Hematopoietic multipotent progenitor cell treated with erythropoietin and hydrocortisone succinate and interleukin-3 and kit ligand, for 15 days (in vitro differentiated cells): ENCODE measurements around the gene PSMG3.
"Not testable (repeated sequence)": the region's sequence is repeated elsewhere in the genome, so short reads cannot be mapped to it uniquely, and the experiment has no call there.

Experiments
- DNase-seq: peaks from one replicate; pipeline ENCODE4 v3.0.0-alpha.2; 2015; ENCODE audit warnings: low spot score

PSMG3 gene

DNA sequence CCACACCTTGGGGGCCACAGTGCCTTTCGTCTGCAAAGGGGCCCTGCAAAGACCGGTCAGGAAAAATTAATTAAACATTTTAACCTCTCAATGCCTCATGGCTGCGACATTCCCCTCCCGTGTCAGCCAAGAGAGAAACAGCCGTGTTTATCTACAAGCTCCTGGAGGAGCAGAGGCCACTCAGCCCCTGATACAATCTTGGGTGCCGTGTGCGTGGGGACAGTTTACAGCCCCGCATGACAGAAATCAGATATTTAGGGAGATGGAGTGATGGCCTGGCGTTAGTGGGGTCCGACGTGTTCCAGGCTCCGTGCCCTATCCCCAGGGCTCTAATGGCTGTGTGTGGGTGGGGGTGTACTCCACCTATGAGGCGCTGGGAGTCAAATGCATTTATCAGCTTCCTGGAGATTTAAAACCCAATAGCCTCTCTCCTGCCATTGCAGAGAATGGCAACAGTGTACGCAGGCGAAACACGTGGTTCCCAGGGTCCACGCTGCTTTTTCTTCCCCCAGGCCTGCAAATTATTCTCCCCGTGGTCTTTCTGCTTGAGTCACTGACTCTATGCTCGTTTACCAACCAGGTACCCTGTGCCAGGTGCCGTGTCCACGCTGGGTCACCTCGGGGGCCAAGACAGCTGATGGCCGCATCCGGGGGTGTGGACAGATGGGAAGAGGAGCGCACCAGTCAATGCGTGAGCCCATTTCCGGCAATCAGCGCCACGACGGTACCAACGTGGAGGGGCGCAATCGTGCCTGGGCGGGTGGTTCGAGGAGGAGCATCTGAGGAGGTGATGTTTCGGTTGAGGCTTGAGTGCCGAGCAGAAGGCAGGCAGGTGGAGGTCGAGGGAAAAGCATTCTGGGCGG is 26.6 kb upstream of the PSMG3 start:
- DNase-seq = no peak

DNA sequence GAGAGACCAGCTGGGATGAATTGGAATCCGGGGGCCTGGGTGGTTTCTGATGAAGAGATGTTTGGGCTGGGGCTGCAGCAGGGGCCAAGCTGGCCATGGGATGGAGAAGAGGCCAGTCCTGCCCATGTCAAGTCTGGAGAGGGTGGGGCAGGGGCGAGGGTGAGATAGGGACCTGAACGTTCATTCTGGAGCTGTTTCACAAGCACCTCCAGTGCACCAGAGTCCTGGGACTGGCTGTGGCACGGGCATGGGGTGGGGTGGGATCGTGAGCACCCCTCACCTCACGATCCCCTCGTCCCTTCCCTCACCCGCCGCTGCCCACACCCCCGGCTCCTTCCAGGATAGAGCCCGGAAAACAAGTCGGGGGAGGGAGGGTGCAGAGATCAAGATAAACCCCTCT is 25.8 kb upstream of the PSMG3 start:
- DNase-seq = no peak

DNA sequence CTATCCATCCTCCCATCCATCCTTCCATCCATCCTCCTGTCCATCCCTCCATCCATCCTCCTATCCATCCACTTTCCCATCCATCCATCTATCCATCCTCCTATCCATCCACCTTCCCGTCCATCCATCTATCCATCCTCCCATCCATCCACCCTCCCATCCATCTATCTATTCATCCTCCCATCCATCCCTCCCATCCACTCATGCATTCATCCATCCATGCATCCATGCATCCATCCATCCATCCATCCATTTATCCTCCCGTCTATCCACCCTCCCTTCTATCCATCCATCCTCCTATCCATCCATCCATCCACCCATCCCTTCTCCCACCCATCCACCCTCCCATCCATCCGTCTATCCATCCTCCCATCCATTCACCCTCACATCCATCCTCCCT is 25.2 kb upstream of the PSMG3 start:
- no peak for DNase-seq

DNA sequence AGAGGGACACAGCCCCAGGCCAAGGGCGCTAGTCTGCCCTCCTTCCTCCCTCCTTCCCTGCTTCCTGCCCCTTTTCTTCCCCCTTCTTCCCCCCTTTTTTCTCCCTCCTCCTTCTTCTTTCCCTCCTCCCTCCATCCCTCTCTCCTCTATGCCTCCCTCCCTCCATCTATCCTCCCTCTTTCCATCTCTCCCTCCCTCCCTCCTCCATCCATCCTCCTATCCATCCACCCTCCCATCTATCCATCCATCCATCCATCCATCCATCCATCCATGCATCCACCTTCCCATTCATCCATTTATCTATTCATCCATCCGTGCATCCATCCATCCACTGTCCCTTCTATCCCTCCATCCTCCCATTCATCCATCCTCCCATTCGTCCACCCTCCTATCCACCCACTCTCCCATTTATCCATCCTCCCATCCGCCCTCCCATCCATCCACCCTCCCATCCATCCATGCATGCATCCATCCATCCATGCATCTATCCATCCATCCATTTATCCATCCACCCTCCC is 24.1 kb upstream of the PSMG3 start:
- no peak for DNase-seq

DNA sequence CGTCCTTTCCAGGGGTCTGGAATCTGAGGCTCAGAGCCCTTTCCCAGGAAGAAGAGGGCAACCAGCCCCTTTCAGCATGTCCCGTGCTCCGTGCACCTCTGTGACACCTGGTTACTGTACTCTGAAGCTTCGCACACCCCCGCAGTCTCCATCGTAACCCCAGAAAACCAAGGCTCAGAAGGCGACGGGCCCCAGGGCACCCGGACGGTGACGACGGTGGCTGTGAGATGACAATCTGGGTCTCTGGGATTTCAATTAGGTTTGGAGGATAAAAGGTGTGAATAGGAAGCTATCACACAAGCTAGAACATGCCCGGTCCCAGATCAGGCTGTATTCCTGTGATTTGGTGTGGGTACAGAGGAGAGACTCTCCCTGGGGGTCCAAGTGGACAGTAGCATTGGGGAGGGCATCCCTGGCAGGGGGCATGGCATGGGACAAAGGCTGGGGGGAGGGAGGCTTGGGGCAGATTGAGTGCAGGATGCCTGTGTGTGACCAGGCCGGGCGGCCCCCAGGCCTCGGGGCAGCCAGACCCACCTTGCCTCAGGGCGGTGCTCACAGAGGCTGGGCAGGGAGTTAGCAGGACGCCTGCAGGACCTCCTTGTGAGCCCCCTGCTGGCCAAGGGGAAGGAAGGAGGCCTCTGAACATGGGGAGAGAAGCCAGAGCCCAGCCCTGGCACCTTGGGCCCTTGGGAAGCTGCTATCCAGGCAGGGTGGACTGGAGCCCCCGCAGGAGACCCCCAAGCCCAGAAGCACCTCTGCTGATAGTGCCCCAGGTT is 23.4 kb upstream of the PSMG3 start:
- peak; percentile 30 for DNase-seq

DNA sequence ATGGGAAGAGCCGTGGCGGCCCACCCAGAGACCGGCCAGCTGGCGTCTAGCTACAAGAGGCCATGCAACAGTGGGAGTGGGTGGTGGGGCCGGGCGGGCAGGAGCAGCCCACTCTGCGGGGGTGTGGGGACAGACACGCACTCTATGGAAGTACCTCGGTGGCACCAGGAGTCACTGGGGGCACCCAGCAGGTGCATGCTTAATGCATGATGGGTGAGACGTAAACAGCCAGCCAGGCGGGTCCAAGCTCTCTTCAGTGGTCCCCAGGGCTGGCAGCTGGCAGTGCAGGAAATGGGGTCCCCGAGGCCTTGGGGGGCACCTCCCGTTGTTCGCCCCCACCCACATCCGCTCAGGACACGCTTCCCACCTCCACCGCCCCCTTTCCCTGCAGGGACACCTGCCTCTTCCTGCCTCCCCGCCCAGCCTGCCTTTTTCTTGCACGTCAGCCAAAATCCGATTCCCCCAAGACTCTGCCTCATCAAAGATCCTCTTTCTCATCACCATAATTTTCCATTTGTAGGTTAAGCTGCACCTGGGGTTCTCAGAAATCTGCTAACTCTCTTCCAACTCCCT is 22.6 kb upstream of the PSMG3 start:
- no peak for DNase-seq

DNA sequence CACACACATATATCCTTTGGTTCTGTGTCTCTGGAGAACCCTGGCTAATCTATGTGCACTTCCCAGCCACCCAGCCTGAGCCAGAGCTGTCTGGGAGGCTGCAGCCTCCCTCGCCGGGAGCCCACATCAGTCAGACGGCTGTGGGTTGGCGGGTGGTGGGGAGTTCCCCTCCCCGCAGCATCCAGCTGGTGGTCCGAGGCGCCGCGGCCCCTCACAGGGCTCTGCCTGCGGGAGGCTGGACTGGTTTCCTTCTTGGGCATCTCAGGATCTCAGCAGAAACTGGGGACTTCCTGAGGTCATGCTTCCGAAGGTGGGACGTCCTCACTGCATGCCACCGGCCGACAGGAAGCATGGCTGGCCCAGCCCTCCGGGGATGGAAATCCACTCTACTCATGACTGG is 22.0 kb upstream of the PSMG3 start:
- DNase-seq = no peak

DNA sequence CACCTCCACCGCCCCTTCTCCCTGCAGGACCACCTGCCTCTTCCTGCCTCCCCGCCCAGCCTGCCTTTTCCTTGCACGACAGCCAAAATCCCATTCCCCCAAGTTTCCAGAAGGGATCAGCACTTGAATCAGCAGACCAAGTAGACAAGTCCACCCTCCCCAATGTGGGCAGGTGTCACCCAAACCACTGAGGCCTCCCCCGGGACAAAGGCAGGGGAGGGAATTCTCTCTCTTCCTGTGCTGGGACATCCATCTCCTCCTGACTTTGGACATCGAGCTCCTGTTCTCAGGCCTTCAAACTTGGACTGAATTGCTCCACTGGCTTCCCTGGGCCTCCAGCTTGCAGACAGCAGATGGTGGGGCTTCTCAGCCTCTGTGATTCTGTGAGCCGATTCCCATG is 21.6 kb upstream of the PSMG3 start:
- DNase-seq = no peak

DNA sequence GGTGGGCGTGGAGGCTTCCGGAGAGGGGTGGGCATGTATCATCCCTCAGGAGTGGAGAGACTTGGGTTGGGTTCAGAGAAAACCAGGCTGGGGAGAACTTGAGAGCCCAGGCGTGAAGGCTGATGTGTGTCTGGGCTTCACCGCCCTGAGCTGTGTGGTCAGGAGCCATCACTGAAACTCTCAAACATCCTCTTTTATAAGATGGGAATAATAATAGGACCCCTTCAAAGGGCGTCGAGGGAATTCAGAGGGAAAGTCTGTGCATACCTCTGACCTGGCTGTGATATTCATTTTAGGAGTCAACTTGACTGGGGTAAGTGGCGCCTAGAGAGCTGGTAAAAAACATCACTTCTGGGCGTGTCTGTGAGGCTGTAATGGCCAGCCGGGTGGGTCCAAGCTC is 21.1 kb upstream of the PSMG3 start:
- DNase-seq = no peak

DNA sequence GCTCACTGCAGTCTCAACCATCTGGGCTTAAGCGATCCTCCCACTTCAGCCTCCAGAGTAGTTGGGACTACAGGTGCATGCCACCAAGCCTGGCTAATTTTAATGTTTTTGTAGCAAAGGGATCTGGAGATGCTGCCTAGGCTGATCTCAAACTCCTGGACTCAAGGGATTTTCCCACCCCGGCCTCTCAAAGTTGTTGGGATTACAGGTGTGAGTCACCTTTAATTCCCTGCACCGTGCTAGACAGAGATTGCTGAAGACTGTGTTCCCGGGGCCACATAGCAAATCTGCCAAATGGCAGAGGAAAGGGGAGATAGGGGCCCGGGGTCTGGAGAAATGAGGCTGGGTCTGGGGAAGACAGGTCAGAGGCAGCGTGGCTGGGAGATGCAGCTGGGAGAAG is 20.6 kb upstream of the PSMG3 start:
- no peak for DNase-seq

DNA sequence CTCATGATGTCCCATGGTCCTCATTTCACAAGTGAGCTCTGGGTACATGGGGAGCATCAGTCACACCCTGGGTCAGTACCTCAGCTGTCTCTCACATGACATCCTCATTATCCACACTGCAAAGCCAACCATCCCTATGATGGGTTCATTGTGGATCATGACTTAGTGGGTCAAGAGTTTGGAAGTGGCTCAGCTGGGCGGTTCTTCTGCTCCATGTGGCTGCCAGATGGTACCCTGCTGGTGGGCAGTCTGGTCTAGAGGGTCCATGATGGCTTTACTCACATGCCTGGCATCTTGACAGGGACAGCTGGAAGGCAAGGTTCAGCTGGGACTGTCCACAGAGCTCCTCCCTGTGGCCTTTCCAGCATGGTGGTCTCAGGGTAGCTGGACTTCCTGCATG is 19.1 kb upstream of the PSMG3 start:
- no peak for DNase-seq

DNA sequence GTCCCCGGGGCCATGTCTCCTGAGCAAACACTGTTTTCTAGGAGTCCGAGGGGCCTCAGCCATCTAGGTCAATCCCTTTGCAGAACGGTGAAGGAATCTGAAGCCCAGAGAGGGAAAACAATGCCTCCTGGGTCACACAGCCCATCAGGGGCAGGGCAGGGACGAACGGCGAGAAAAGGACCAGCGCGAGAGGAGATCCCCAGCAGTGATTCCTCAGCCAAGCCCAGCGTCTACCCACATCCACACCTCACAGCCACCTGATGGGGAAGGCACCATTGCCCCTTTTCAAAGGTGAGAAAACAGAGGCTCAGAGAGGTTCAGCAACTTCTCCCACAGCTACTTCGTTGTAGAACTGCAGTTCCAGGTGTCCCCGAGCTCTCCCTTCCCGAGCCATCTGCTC is 17.9 kb upstream of the PSMG3 start:
- no peak for DNase-seq

DNA sequence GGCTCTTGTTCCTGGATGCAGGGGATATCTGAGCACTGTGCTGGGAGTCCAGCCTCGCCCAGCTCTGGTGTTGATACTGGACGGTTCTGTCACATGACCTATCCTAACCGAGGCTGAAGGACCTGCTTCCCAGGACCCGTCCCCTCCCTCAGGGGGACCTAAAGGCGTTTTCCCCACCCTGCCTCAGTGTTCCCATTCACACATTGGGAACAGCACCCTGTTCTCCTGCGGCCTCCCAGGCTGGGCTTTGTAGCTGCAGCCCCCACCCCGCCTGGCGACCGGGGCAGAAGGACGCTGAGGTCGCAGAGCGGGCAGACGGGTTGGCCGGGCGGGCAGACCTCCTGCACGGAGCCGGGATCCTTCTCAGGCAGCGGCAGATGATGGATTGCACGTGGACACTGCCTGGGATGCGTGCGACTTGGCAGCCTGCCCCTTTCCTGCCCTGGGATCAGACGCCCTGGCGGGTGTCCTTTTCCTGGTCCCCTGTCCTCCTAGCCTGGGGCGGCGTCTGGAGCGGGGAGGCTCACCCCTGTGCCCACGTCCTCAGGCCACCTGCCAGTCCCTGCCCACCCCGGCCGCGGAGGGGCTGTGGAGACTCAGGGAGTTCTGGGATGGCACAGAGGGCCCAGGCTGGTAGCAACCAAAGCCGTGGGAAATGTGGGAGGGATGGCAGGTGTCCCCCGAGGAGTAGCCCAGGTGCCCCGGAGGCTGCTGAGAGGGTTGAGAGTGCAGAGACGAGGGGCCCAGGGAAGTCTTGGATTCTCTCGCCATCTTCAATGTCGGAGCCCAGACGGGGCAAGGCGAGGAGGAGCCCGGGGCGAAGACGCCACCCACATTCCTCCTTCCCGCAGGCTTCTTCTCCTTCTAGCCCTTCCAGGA is 17.2 kb upstream of the PSMG3 start:
- DNase-seq = no peak

DNA sequence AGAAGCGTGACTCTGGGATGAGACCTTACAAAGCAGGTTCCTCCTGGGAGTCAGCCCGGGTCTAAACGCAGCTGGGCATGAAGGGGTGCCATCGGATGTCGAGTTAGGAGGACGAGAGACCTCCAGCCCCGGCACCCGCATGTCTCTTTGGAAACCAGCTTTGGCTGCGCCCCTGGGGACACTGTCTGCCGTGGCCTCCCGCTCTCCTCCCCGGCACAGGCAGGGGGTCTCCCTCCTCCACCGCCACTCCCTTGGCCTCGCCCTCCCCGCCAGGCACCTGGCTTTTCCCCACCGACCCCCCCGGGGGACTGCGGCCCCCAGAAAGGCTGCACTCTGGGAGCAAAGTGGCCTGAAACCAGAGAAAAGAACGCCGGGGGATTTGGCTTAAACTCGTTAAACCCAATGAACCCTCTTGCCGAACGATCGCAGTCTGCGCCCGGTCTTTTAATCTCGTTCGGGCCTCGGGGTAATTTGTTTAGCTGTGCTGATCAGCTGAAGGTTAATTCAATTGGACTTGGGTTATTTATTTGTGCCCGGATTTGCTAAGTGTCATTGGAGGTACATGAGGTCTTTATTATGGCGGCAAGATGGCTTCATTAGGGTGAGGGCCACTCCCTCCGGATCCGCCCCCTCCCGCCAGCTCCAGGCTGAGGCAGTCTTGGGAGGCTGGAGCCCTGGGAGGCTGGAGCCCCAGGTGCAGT is 16.4 kb upstream of the PSMG3 start:
- no peak for DNase-seq

DNA sequence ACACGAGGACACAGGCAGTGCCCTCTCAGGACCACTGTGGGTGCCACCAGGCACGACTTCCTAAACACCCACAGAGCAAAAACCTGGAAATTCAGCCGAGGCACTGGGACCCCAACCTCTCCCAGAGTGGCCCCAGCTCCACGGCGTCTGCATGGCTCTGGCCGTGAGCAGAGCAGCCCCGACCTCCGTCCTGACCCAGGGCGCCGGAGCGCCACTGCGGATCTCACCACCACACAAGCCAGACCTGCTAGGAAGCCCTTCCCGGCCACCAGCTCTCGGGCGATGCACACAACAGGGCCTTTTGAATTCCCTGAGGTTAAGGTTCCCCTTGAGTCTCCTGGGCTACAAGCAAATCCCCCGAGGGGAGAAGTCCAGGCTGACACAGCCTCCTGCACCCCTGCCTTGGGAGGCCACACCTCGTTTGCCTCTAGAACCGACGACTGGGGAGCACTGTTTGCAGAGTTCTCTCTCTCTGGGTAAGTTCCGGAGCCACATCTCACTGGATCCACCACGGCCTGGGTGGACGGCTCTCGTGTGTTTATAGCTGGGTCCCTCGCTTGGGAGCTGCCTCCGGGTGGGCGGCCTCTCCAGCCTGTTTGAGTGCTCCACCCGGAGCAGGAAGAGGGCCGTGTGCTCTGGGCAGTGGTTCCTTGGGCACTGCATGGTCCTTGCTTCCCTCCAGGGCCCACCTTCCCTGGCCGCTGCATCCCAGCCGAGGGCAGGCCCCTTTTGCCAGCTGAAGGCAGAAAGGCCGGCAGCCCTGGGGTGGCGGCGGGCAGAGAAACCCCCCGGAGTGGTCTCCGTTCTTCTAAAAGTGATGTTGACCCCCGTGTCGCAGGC is 15.5 kb upstream of the PSMG3 start:
- DNase-seq = no peak

DNA sequence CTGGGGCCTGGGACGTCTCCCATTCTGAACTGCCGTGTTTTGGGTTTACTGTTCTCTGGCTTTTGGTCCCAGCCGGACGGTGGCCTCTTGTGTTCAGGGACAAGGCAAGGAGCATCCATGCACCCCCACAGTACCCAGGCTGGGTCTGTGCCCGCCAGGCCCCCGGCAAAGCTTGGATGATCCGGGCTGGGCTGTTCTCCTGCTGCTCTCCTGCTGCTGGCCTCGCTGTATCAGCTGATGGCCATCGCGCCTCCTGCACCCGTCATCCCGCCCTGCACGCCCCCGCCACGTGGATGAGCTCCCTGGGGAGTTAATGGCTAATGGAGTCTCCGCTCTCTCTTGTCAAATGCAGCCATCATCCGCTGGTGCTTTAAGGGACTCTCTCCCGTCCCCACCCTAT is 14.9 kb upstream of the PSMG3 start:
- DNase-seq = no peak

DNA sequence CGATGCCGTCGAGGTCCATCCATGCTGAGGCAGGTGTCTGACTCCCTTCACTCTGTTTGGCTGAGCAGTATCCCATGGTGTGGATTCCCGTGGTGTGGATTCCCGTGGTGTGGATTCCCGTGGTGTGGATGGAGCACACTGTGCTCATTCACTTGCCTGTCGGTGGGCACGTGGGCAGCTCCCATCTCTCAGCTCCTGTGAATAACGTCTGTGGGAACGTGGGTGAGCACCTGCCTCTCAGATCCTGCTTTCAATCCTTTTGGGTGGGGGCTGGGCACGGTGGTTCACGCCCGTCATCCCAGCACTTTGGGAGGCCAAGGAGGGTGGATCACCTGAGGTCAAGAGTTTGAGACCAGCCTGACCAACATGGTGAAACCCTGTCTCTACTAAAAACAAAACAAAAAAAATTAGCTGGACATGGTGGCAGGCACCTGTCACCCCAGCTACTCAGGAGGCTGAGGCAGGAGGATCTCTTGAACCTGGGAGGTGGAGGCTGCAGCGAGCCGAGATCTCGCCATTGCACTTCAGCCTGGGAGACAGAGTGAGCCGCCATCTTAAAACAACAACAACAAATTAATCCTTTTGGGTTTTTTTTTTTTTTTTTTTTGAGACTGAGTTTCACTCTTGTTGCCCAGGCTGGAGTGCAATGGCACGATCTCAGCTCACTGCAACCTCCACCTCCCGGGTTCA is 13.6 kb upstream of the PSMG3 start:
- DNase-seq = not testable (repeated sequence)

DNA sequence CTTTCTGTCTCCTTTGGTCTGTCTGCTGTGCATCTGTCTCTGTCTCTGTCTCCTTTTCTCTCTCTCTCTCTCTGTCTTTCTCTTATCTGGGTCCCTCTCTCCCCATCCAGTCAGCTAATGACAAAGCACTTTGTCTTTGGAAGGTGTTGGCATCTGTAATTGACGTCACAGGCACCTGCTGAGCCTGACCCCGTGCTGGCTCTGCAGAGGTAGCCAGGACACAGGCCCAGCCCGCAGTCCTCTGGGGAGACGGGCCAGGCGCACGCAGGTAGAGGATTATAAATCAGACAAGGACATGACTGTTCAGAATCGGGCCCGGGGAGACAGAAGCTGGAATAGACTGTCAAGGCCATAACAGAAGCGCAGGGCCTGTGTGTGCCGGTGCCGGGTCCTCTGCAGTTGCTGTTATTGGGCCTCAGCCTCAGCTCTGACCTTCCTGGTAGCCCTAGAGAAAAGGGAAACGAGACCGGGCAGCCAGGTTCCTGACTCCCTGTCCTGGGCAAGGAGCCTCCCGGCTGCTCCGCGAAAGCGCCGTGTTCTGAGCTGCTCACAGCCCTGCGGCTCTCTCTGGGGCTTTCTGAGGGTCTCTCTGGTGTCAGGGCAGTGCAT is 10.7 kb upstream of the PSMG3 start:
- no peak for DNase-seq
